Progenitor cell of endocrine pancreas (in vitro differentiated cells): ENCODE results near the gene IGF1R. TPM values are rescaled to one million over a fixed set of nuclear protein-coding genes. Genes with fewer than 3 reads are reported as not detected.

Experiments used
- DNase-seq: peaks from one replicate; pipeline ENCODE4 v3.0.0; 2021; ENCODE audit warnings: low spot score; ENCODE audit not compliant: unreplicated experiment
- H3K27ac Mint-ChIP-seq: 2 replicates; pipeline ENCODE4 v1.8.0; 2021; ENCODE audit warnings: mild to moderate bottlenecking, moderate library complexity, mixed read lengths
- H3K27me3 Mint-ChIP-seq: 2 replicates; pipeline ENCODE4 v1.8.0; 2021; ENCODE audit warnings: mixed read lengths
- H3K36me3 Mint-ChIP-seq: 2 replicates; pipeline ENCODE4 v1.8.0; 2022; ENCODE audit warnings: mixed read lengths; ENCODE audit not compliant: insufficient read depth
- H3K4me1 Mint-ChIP-seq: 2 replicates; pipeline ENCODE4 v1.8.0; 2021; ENCODE audit warnings: low read depth, mixed read lengths
- H3K4me3 Mint-ChIP-seq: 2 replicates; pipeline ENCODE4 v1.8.0; 2021; ENCODE audit warnings: low read depth, mild to moderate bottlenecking, moderate library complexity, mixed read lengths
- H3K9me3 Mint-ChIP-seq: 2 replicates; pipeline ENCODE4 v1.8.0; 2021; ENCODE audit warnings: low read depth, mixed read lengths
- total RNA-seq: library from RNA; stranded (reverse); gene quantifications from 2 replicates; pipeline ENCODE4 v1.2.1, GENCODE V29; 2021
- TF ChIP-seq, protein P1 (sequence below): fragments of 200-600 bp; sonication (generic); IDR thresholded peaks from one replicate; pipeline ENCODE4 v1.5.0; 2021; ENCODE audit warnings: antibody characterized with exemption, mild to moderate bottlenecking; ENCODE audit not compliant: unreplicated experiment

IGF1R gene
- total RNA-seq, 1 donor from 2014 or later: 106 TPM

- Mint-ChIP-seq H3K4me3 (no peak overlapping the region), H3K9me3 (no peaks in the 10 kb centered on the region), H3K27ac (no peak overlapping the region), H3K36me3 (peaks cover 2% of the 10 kb centered on the region), H3K27me3 (no peaks in the 10 kb centered on the region), H3K4me1 (peaks cover 13% of the 10 kb centered on the region)
- DNase-seq: no peak
- TF ChIP-seq, protein P1, sequence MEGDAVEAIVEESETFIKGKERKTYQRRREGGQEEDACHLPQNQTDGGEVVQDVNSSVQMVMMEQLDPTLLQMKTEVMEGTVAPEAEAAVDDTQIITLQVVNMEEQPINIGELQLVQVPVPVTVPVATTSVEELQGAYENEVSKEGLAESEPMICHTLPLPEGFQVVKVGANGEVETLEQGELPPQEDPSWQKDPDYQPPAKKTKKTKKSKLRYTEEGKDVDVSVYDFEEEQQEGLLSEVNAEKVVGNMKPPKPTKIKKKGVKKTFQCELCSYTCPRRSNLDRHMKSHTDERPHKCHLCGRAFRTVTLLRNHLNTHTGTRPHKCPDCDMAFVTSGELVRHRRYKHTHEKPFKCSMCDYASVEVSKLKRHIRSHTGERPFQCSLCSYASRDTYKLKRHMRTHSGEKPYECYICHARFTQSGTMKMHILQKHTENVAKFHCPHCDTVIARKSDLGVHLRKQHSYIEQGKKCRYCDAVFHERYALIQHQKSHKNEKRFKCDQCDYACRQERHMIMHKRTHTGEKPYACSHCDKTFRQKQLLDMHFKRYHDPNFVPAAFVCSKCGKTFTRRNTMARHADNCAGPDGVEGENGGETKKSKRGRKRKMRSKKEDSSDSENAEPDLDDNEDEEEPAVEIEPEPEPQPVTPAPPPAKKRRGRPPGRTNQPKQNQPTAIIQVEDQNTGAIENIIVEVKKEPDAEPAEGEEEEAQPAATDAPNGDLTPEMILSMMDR: no peak
Measured at GRCh38 chr15:98809273-98809672, 160.9 kb downstream of the IGF1R start.

- no peak overlapping the region for H3K4me3 Mint-ChIP-seq
- H3K4me1 Mint-ChIP-seq: peaks cover 10% of the 10 kb centered on the region
- H3K27me3 Mint-ChIP-seq: no peaks in the 10 kb centered on the region
- TF ChIP-seq, protein P1: no peak
- H3K9me3 Mint-ChIP-seq: no peaks in the 10 kb centered on the region
- peak overlapping the region; percentile 69 for H3K27ac Mint-ChIP-seq
- H3K36me3 Mint-ChIP-seq: peaks cover 2% of the 10 kb centered on the region
- no peak for DNase-seq
Measured at GRCh38 chr15:98812716-98813446, 164.5 kb downstream of the IGF1R start.

DNA sequence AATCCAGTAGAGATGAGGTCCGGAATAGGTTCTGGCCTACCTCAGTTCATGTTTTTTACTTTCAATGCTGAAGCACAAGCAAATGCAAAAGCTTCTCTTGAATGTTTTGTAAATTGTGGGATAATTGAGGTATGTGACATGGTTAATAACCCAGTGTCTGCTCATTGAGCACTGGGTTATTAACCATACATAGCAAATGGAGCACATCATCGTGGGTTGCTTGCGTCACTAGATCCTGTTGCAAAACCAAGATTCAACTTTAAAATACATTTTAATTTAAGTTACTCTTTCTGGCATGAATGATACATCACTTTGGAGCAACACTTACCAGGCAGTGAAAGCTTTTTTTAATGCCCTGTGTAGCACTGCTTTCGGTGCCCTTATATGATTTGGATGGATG, 165.6 kb downstream of the IGF1R start:
- Mint-ChIP-seq H3K36me3 (peaks cover 5% of the 10 kb centered on the region), H3K27ac (no peak overlapping the region), H3K9me3 (no peaks in the 10 kb centered on the region), H3K27me3 (no peaks in the 10 kb centered on the region), H3K4me1 (peaks cover 10% of the 10 kb centered on the region), H3K4me3 (no peak overlapping the region)
- no peak for DNase-seq
- TF ChIP-seq, protein P1: no peak

GRCh38 chr15:98815207-98815606, 166.9 kb downstream of the IGF1R start:
- no peak overlapping the region for H3K27ac Mint-ChIP-seq
- H3K4me1 Mint-ChIP-seq: peaks cover 10% of the 10 kb centered on the region
- H3K9me3 Mint-ChIP-seq: no peaks in the 10 kb centered on the region
- TF ChIP-seq, protein P1: no peak
- no peaks in the 10 kb centered on the region for H3K27me3 Mint-ChIP-seq
- no peak overlapping the region for H3K4me3 Mint-ChIP-seq
- H3K36me3 Mint-ChIP-seq: peaks cover 3% of the 10 kb centered on the region
- no peak for DNase-seq

DNA sequence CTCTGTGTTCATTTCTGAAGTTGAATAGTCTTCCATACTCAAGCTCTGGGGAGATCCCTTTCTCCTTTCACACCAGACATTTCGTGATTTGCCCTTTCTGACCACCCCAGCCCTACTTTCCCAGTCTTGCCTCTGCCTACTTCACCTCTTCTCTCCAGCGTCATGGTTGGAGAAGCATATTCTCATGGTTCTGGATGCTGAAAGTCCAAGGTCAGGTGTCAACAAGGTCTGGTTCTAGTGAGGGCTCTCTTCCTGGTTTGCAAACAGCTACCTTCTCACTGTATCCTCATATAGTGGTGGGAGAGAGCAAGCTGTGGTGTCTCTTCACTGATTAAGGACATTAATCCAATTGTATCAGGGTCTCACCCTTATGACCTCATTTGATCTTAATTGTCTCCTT, 169.4 kb downstream of the IGF1R start:
- no peak overlapping the region for H3K27ac Mint-ChIP-seq
- H3K27me3 Mint-ChIP-seq: no peaks in the 10 kb centered on the region
- H3K4me3 Mint-ChIP-seq: no peak overlapping the region
- H3K4me1 Mint-ChIP-seq: peaks cover 13% of the 10 kb centered on the region
- no peaks in the 10 kb centered on the region for H3K9me3 Mint-ChIP-seq
- peaks cover 3% of the 10 kb centered on the region for H3K36me3 Mint-ChIP-seq
- no peak for DNase-seq
- TF ChIP-seq, protein P1: no peak
